A673 (cell line): Measurements from ENCODE around the gene CENPO. TPM values are rescaled to one million over a fixed set of nuclear protein-coding genes. Genes with fewer than 3 reads are reported as not detected.

ENCODE experiments used
- BruUV-seq: library from RNA; stranded (reverse); fragments of 400-500 nt; replicated peaks from 2 replicates; lab custom pipeline; 2021; lab: Mats Ljungman, UMichigan
- CTCF ChIA-PET: fragments of 300-600 bp; sonication (Branson Sonifier 250); formaldehyde crosslinking; loops from one replicate; lab custom pipeline; 2022; ENCODE audit warnings: antibody characterized with exemption; lab: Charles Lee
- POLR2A ChIA-PET: fragments of 300-600 bp; sonication (Branson Sonifier 250); formaldehyde crosslinking; loops from one replicate; lab custom pipeline; 2022; ENCODE audit warnings: antibody characterized with exemption; ENCODE audit not compliant: low non-redundant PET; lab: Charles Lee
- DNase-seq: peaks from one replicate; pipeline ENCODE4 v3.0.0-alpha.2; 2015; ENCODE audit warnings: low spot score
- H3K27ac ChIP-seq: fragments of 200-600 bp; sonication (generic); 2 replicates; pipeline ENCODE4 v1.5.1; 2016; ENCODE audit warnings: mixed run types, low read depth, mild to moderate bottlenecking, mixed read lengths, antibody characterized with exemption, low read length; ENCODE audit not compliant: poor library complexity, severe bottlenecking
- H3K27me3 ChIP-seq: fragments of 200-600 bp; sonication (generic); replicated peaks from 2 replicates; pipeline ENCODE4 v1.6.1; 2017; ENCODE audit warnings: mixed run types, low read depth, mild to moderate bottlenecking, mixed read lengths, antibody characterized with exemption, low read length; ENCODE audit not compliant: insufficient read depth, poor library complexity
- H3K36me3 ChIP-seq: fragments of 200-600 bp; sonication (generic); 2 replicates; pipeline ENCODE4 v1.6.1; 2016; ENCODE audit warnings: mixed run types, mild to moderate bottlenecking, mixed read lengths, antibody characterized with exemption, low read length; ENCODE audit not compliant: insufficient read depth, poor library complexity, severe bottlenecking
- H3K4me1 ChIP-seq: fragments of 200-600 bp; sonication (generic); 2 replicates; pipeline ENCODE4 v1.6.1; 2017; ENCODE audit warnings: mixed run types, mild to moderate bottlenecking, mixed read lengths, antibody characterized with exemption, low read length; ENCODE audit not compliant: insufficient read depth, poor library complexity, severe bottlenecking
- H3K4me3 ChIP-seq: fragments of 200-600 bp; sonication (generic); 2 replicates; pipeline ENCODE4 v1.5.1; 2016; ENCODE audit warnings: low read depth, mixed run types, mild to moderate bottlenecking, mixed read lengths, low read length; ENCODE audit not compliant: poor library complexity, severe bottlenecking
- H3K9me3 ChIP-seq: fragments of 200-600 bp; sonication (generic); 2 replicates; pipeline ENCODE4 v1.6.1; 2016; ENCODE audit warnings: mixed run types, low read depth, mild to moderate bottlenecking, mixed read lengths, antibody characterized with exemption, low read length; ENCODE audit not compliant: poor library complexity, severe bottlenecking
- EZH2 ChIP-seq: fragments of 200-600 bp; sonication (generic); IDR thresholded peaks from 2 replicates; pipeline ENCODE4 v1.6.1; 2017; ENCODE audit warnings: borderline replicate concordance, low read depth, mild to moderate bottlenecking, mixed read lengths, antibody characterized with exemption, low read length; ENCODE audit not compliant: poor library complexity, severe bottlenecking
- intact Hi-C: fragments of 100-400 bp; cut with micrococcal nuclease; formaldehyde crosslinking; loops from one replicate; pipeline ENCODE4 v1.10.0; 2022; ENCODE audit not compliant: unreplicated experiment
- total RNA-seq: library from RNA; stranded (reverse); gene quantifications from 2 replicates; pipeline ENCODE4 v1.2.3, GENCODE V29; 2021
- TF ChIP-seq, protein P1 (sequence below): fragments of 300-800, 200-600 bp; sonication (generic); conservative IDR thresholded peaks from 2 replicates; pipeline ENCODE4 v1.5.1; 2017; ENCODE audit warnings: low read depth, mild to moderate bottlenecking, antibody characterized with exemption, low read length, moderate library complexity, mixed read lengths

CENPO gene
- total RNA-seq, 1 experiment from 2014 or later, result 69.4 TPM

- intact Hi-C loops, result no loop called here
- no peak for DNase-seq
- TF ChIP-seq, protein P1, sequence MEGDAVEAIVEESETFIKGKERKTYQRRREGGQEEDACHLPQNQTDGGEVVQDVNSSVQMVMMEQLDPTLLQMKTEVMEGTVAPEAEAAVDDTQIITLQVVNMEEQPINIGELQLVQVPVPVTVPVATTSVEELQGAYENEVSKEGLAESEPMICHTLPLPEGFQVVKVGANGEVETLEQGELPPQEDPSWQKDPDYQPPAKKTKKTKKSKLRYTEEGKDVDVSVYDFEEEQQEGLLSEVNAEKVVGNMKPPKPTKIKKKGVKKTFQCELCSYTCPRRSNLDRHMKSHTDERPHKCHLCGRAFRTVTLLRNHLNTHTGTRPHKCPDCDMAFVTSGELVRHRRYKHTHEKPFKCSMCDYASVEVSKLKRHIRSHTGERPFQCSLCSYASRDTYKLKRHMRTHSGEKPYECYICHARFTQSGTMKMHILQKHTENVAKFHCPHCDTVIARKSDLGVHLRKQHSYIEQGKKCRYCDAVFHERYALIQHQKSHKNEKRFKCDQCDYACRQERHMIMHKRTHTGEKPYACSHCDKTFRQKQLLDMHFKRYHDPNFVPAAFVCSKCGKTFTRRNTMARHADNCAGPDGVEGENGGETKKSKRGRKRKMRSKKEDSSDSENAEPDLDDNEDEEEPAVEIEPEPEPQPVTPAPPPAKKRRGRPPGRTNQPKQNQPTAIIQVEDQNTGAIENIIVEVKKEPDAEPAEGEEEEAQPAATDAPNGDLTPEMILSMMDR, result no peak
- TF ChIP-seq EZH2, result no peak
- Histone ChIP-seq H3K27me3 (no peaks in the 10 kb centered on the region), H3K36me3 (no peaks in the 10 kb centered on the region), H3K9me3 (no peaks in the 10 kb centered on the region), H3K27ac (no peak overlapping the region), H3K4me1 (no peaks in the 10 kb centered on the region), H3K4me3 (no peak overlapping the region)
- POLR2A ChIA-PET, result no interaction called here
- BruUV-seq, result no TSS peak
- CTCF ChIA-PET, result no interaction called here
These were observed 48.0 kb downstream of the CENPO start for GRCh38 chr2:24840962-24841945.

- no peak for DNase-seq
- no peaks in the 10 kb centered on the region for H3K27me3 ChIP-seq
- no peaks in the 10 kb centered on the region for H3K9me3 ChIP-seq
- H3K27ac ChIP-seq, result no peak overlapping the region
- H3K4me1 ChIP-seq, result no peaks in the 10 kb centered on the region
- intact Hi-C loops, result no loop called here
- no peaks in the 10 kb centered on the region for H3K36me3 ChIP-seq
- no peak overlapping the region for H3K4me3 ChIP-seq
- CTCF ChIA-PET, result no interaction called here
- TF ChIP-seq, protein P1, result no peak
- no peak for TF ChIP-seq EZH2
- no TSS peak for BruUV-seq
- POLR2A ChIA-PET, result no interaction called here
These were observed 49.1 kb downstream of the CENPO start for GRCh38 chr2:24842081-24843050.

GRCh38 chr2:24843330-24843860, 50.2 kb downstream of the CENPO start:
- H3K4me1 ChIP-seq, result no peaks in the 10 kb centered on the region
- ChIA-PET POLR2A (no interaction called here), CTCF (no interaction called here)
- H3K36me3 ChIP-seq, result no peaks in the 10 kb centered on the region
- TF ChIP-seq, protein P1, result no peak
- no peak for TF ChIP-seq EZH2
- no peak overlapping the region for H3K27ac ChIP-seq
- DNase-seq, result no peak
- no TSS peak for BruUV-seq
- intact Hi-C loops, result no loop called here
- no peaks in the 10 kb centered on the region for H3K27me3 ChIP-seq
- H3K9me3 ChIP-seq, result no peaks in the 10 kb centered on the region
- H3K4me3 ChIP-seq, result no peak overlapping the region
